ENCODE measurements around the gene TTYH2. TPM values are rescaled to one million over a fixed set of nuclear protein-coding genes. Genes with fewer than 3 reads are reported as not detected.

Gene TTYH2
- polyA plus RNA-seq, 3 donors: 12.3 to 57.4 (median 18.7) TPM

DNA sequence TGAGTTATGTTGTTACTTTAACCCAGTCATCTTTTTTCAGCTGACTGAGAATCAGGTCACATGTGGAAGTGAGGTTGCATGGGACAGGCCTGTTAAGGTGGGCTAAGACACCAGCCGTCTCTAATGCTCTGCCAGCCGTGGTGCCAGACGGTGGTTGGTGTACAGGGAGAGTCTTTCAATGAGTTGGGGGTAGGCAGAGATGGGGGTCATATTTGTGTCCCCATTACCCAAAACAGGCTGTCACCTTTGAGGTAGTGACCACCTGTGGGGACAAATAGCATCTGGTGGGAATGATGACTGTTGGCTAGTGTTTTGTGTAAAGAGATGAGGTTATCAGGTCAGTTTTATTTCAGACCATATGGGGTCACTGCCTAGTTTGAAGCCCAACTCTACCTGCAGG is 8.1 kb upstream of the TTYH2 start:
- no peaks in the 10 kb centered on the region for H3K9me3 ChIP-seq (replicated peaks in 1 of 2; ENCODE audit: control insufficient read depth in 1 of 2, insufficient read depth in 1 of 2, low read length in 2 of 2)
- peaks cover 43 to 51% of the 10 kb centered on the region in 2 donors for H3K36me3 Mint-ChIP-seq
- no peak overlapping the region for H3K4me3 ChIP-seq (replicated peaks in 1 of 3; ENCODE audit: low read depth in 2 of 3, low read length in 3 of 3)
- peaks cover 67% of the 10 kb centered on the region for H4K20me1 ChIP-seq (ENCODE audit: insufficient read depth, low read length)
- WGBS (ENCODE audit: insufficient coverage): 100% methylated on average over 3 of the region's 3 CpGs
- no peak overlapping the region for H3K27ac ChIP-seq (ENCODE audit: low read depth in 1 of 2, low read length in 2 of 2)
- H3K27ac Mint-ChIP-seq: peak overlapping the region in 4 of 7 donors; percentile 27 to 66 (median 52)
- H3K4me3 Mint-ChIP-seq: peak overlapping the region in 1 of 2 donors; percentile 51
- peaks cover 38% of the 10 kb centered on the region for H3K4me1 Mint-ChIP-seq
- H3K9ac ChIP-seq (ENCODE audit: insufficient read depth, low read length, poor library complexity, severe bottlenecking): no peak overlapping the region
- TF ChIP-seq, protein P1, sequence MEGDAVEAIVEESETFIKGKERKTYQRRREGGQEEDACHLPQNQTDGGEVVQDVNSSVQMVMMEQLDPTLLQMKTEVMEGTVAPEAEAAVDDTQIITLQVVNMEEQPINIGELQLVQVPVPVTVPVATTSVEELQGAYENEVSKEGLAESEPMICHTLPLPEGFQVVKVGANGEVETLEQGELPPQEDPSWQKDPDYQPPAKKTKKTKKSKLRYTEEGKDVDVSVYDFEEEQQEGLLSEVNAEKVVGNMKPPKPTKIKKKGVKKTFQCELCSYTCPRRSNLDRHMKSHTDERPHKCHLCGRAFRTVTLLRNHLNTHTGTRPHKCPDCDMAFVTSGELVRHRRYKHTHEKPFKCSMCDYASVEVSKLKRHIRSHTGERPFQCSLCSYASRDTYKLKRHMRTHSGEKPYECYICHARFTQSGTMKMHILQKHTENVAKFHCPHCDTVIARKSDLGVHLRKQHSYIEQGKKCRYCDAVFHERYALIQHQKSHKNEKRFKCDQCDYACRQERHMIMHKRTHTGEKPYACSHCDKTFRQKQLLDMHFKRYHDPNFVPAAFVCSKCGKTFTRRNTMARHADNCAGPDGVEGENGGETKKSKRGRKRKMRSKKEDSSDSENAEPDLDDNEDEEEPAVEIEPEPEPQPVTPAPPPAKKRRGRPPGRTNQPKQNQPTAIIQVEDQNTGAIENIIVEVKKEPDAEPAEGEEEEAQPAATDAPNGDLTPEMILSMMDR (IDR thresholded peaks at IDR 0.05): no peak
- peaks cover 65% of the 10 kb centered on the region for H3K79me2 ChIP-seq (ENCODE audit: insufficient read depth, low read length)
- peaks cover 0 to 11% of the 10 kb centered on the region in 2 donors for H3K27me3 ChIP-seq (ENCODE audit: control insufficient read depth in 2 of 2, insufficient read depth in 2 of 2, low read length in 2 of 2)
- DNase-seq: no peak
- no peak overlapping the region for H2AFZ ChIP-seq (ENCODE audit: insufficient read depth, low read depth, low read length, poor library complexity, severe bottlenecking)
- peaks cover 0 to 2% (median 0%) of the 10 kb centered on the region in 7 donors for H3K9me3 Mint-ChIP-seq
- peaks cover 18 to 21% of the 10 kb centered on the region in 2 donors for H3K4me1 ChIP-seq (ENCODE audit: control insufficient read depth in 1 of 2, insufficient read depth in 2 of 2, low read length in 2 of 2)
- peaks cover 48 to 57% of the 10 kb centered on the region in 2 donors for H3K36me3 ChIP-seq (replicated peaks in 1 of 2; ENCODE audit: control insufficient read depth in 1 of 2, insufficient read depth in 2 of 2, low read length in 2 of 2)
- H3K4me2 ChIP-seq (replicated peaks; ENCODE audit: extremely low read depth, low read length, poor library complexity, severe bottlenecking): no peak overlapping the region
- intact Hi-C loops (cut with micrococcal nuclease): no loop called here
- peaks cover 5 to 17% (median 17%) of the 10 kb centered on the region in 3 donors for H3K27me3 Mint-ChIP-seq (ENCODE audit: low read depth in 3 of 3)

DNA sequence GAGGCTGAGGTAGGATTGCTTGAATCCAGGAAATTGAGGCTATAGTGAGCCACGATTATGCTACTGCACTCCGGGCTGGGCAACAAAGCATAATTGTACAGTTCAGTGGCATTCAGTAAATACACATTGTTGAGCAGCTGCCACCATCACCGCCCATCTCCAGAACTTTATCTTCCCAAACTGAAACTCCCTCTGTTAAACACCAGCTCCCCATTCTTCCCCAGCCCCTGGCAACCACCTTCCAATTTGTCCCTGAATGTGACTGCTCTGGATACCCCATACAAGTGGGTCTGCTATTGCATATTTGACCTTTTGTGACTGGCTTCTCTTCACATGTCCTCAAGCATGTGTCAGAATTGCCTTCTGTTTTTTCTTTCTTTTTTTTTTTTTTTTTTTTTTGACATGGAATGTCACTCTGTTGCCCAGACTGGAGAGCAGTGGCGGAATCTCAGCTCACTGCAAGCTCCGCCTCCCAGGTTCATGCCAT is 7.0 kb upstream of the TTYH2 start:
- Mint-ChIP-seq H3K36me3 (peaks cover 47 to 62% of the 10 kb centered on the region in 2 donors), H3K27ac (peak overlapping the region in 3 of 7 donors; percentile 19 to 82 (median 74)), H3K4me3 (no peak overlapping the region), H3K4me1 (peaks cover 48% of the 10 kb centered on the region), H3K9me3 (peaks cover 0 to 2% (median 0%) of the 10 kb centered on the region in 7 donors), H3K27me3 (ENCODE audit: low read depth in 3 of 3) (peaks cover 0 to 12% (median 8%) of the 10 kb centered on the region in 3 donors)
- H3K4me3 ChIP-seq (replicated peaks in 1 of 3; ENCODE audit: low read depth in 2 of 3, low read length in 3 of 3): no peak overlapping the region
- H3K36me3 ChIP-seq (replicated peaks in 1 of 2; ENCODE audit: control insufficient read depth in 1 of 2, insufficient read depth in 2 of 2, low read length in 2 of 2): peaks cover 55 to 67% of the 10 kb centered on the region in 2 donors
- TF ChIP-seq, protein P1 (IDR thresholded peaks at IDR 0.05): no peak
- peaks cover 0 to 7% of the 10 kb centered on the region in 2 donors for H3K27me3 ChIP-seq (ENCODE audit: control insufficient read depth in 2 of 2, insufficient read depth in 2 of 2, low read length in 2 of 2)
- intact Hi-C loops (cut with micrococcal nuclease): no loop called here
- no peak for DNase-seq
- H3K9ac ChIP-seq (ENCODE audit: insufficient read depth, low read length, poor library complexity, severe bottlenecking): no peak overlapping the region
- H3K79me2 ChIP-seq (ENCODE audit: insufficient read depth, low read length): peaks cover 75% of the 10 kb centered on the region
- H3K9me3 ChIP-seq (replicated peaks in 1 of 2; ENCODE audit: control insufficient read depth in 1 of 2, insufficient read depth in 1 of 2, low read length in 2 of 2): no peaks in the 10 kb centered on the region
- 93% methylated on average over 3 of the region's 5 CpGs for WGBS (ENCODE audit: insufficient coverage)
- no peak overlapping the region for H3K4me2 ChIP-seq (replicated peaks; ENCODE audit: extremely low read depth, low read length, poor library complexity, severe bottlenecking)
- H3K27ac ChIP-seq (ENCODE audit: low read depth in 1 of 2, low read length in 2 of 2): no peak overlapping the region
- H2AFZ ChIP-seq (ENCODE audit: insufficient read depth, low read depth, low read length, poor library complexity, severe bottlenecking): no peak overlapping the region
- H4K20me1 ChIP-seq (ENCODE audit: insufficient read depth, low read length): peaks cover 78% of the 10 kb centered on the region
- H3K4me1 ChIP-seq (ENCODE audit: control insufficient read depth in 1 of 2, insufficient read depth in 2 of 2, low read length in 2 of 2): peaks cover 27 to 32% of the 10 kb centered on the region in 2 donors
